Mammary epithelial cell (primary cell): ENCODE measurements around the gene SHISA5.

Experiments used
- EZH2 ChIP-seq: IDR thresholded peaks from 2 replicates; pipeline ENCODE4 v1.6.1; 2012; ENCODE audit warnings: low read length, inconsistent platforms, borderline replicate concordance
- TF ChIP-seq, protein P1 (sequence below), 2 donors: IDR thresholded peaks in 1 of 2; conservative IDR thresholded peaks in 1 of 2; 2 replicates each; pipeline ENCODE4 v1.5.1; 2011 to 2012; ENCODE audit warnings: inconsistent platforms in 2 of 2, low read length in 2 of 2, mild to moderate bottlenecking in 2 of 2, control low read depth in 1 of 2, low read depth in 1 of 2; ENCODE audit not compliant: insufficient read depth in 1 of 2; ENCODE audit errors: extremely low read depth in 1 of 2

GRCh38 chr3:48536785-48537184 is 32.8 kb upstream of the SHISA5 start:
- TF ChIP-seq, protein P1, sequence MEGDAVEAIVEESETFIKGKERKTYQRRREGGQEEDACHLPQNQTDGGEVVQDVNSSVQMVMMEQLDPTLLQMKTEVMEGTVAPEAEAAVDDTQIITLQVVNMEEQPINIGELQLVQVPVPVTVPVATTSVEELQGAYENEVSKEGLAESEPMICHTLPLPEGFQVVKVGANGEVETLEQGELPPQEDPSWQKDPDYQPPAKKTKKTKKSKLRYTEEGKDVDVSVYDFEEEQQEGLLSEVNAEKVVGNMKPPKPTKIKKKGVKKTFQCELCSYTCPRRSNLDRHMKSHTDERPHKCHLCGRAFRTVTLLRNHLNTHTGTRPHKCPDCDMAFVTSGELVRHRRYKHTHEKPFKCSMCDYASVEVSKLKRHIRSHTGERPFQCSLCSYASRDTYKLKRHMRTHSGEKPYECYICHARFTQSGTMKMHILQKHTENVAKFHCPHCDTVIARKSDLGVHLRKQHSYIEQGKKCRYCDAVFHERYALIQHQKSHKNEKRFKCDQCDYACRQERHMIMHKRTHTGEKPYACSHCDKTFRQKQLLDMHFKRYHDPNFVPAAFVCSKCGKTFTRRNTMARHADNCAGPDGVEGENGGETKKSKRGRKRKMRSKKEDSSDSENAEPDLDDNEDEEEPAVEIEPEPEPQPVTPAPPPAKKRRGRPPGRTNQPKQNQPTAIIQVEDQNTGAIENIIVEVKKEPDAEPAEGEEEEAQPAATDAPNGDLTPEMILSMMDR (conservative IDR thresholded peaks at IDR 0.05 in 1 of 2, IDR thresholded peaks at IDR 0.05 in 1 of 2; ENCODE audit: extremely low read depth in 1 of 2, insufficient read depth in 1 of 2, low read depth in 1 of 2, low read length in 2 of 2), result no peak
- TF ChIP-seq EZH2, result no peak
